ENCODE results near the gene PRKN. TPM values are rescaled to one million over a fixed set of nuclear protein-coding genes. Genes with fewer than 3 reads are reported as not detected.

PRKN gene
- total RNA-seq, 1 donor from 2014 or later = 5.7 TPM

DNA sequence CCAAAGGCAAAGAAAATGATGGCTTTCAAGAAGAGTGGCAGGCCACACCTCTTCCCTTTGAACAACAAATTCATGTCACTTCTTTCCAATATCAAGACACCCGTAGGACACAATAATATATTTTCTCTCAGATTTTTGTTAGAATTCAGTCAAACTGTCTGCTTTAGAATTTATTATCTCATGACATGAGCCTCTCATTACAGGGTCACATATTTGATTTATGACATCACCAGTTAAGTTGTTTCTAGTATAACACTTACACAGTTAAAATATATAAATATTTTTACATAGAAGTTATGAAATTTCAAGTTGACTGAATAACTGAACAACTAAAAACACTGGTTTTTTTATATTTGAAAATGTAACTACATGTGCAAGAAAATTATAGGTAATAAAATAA, 1133.2 kb downstream of the PRKN start:
- DNase-seq (ENCODE audit: low spot score) = no peak
- Mint-ChIP-seq H3K36me3 (ENCODE audit: low read depth) (no peaks in the 10 kb centered on the region), H3K9me3 (ENCODE audit: low read depth) (no peaks in the 10 kb centered on the region), H3K4me3 (ENCODE audit: unreplicated experiment) (no peak overlapping the region), H3K4me1 (ENCODE audit: low read depth) (peaks cover 28% of the 10 kb centered on the region), H3K27me3 (ENCODE audit: low read depth) (no peaks in the 10 kb centered on the region), H3K27ac (ENCODE audit: unreplicated experiment) (no peak overlapping the region)
- TF ChIP-seq CTCF (IDR thresholded peaks at IDR 0.05) = no peak

GRCh38 chr6:161590961-161591627, 1136.5 kb downstream of the PRKN start:
- H3K27me3 Mint-ChIP-seq (ENCODE audit: low read depth) = no peaks in the 10 kb centered on the region
- no peaks in the 10 kb centered on the region for H3K36me3 Mint-ChIP-seq (ENCODE audit: low read depth)
- peak; percentile 58 for TF ChIP-seq CTCF (IDR thresholded peaks at IDR 0.05)
- peaks cover 15% of the 10 kb centered on the region for H3K4me1 Mint-ChIP-seq (ENCODE audit: low read depth)
- H3K9me3 Mint-ChIP-seq (ENCODE audit: low read depth) = no peaks in the 10 kb centered on the region
- peak overlapping the region; percentile 9 for H3K27ac Mint-ChIP-seq (ENCODE audit: unreplicated experiment)
- no peak overlapping the region for H3K4me3 Mint-ChIP-seq (ENCODE audit: unreplicated experiment)
- DNase-seq (ENCODE audit: low spot score) = no peak

DNA sequence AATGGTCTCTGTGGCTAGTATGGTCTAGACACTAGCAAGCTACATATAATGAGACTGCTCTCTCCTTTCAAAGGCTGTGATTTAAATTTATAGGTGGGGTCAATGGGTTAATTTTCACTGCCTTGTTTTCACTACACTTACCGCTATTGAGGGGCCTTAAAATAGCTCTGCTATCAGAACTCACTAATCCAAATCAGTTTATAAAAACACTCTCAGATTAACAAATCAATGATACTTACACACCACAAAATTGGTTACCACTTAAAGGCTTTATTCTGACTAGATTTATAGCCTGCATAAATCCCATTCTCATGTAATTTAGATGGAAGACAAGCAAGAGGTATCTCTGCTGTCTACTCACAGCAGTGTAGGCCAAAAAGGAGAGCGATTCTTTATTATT, 1140.7 kb downstream of the PRKN start:
- Mint-ChIP-seq H3K4me3 (ENCODE audit: unreplicated experiment) (no peak overlapping the region), H3K27ac (ENCODE audit: unreplicated experiment) (no peak overlapping the region), H3K9me3 (ENCODE audit: low read depth) (no peaks in the 10 kb centered on the region), H3K27me3 (ENCODE audit: low read depth) (no peaks in the 10 kb centered on the region), H3K4me1 (ENCODE audit: low read depth) (peaks cover 18% of the 10 kb centered on the region), H3K36me3 (ENCODE audit: low read depth) (no peaks in the 10 kb centered on the region)
- TF ChIP-seq CTCF (IDR thresholded peaks at IDR 0.05) = no peak
- no peak for DNase-seq (ENCODE audit: low spot score)

DNA sequence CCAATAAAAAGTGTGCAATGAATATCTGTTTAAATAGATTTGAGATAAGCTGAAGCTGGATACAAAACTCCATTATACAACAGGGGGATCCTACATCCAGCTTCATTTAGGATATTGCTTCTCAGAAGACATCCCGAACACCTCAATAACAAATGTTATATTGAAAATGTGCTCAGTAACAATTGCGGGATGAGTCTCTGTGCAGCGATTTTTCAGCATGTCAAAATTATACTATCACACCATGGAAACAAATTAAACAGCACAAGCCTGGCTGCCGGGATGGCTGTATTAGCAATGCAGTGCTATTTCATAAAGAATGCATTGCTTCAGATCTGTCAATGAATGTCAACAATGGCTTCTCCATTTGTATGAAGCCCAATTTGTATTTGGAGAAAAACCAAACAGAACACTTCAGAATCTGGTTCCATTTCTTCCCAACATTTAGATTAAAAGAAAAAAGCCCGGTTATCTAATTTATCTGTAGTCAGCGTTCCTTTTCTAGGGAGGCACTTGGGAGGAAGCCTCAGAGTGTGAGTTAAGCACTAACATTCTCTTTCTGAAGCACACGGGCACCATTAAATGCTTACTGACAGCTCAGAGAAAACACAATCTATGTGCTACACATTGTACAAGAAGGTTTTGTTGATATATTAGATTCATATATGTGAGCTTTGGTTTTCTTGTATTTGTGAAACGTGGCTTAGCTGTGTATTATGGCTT, 1142.8 kb downstream of the PRKN start:
- Mint-ChIP-seq H3K27ac (ENCODE audit: unreplicated experiment) (no peak overlapping the region), H3K27me3 (ENCODE audit: low read depth) (no peaks in the 10 kb centered on the region), H3K4me3 (ENCODE audit: unreplicated experiment) (no peak overlapping the region), H3K9me3 (ENCODE audit: low read depth) (no peaks in the 10 kb centered on the region), H3K36me3 (ENCODE audit: low read depth) (no peaks in the 10 kb centered on the region), H3K4me1 (ENCODE audit: low read depth) (peaks cover 7% of the 10 kb centered on the region)
- no peak for DNase-seq (ENCODE audit: low spot score)
- TF ChIP-seq CTCF (IDR thresholded peaks at IDR 0.05) = no peak

GRCh38 chr6:161584051-161584450, 1143.5 kb downstream of the PRKN start:
- H3K4me3 Mint-ChIP-seq (ENCODE audit: unreplicated experiment) = no peak overlapping the region
- H3K4me1 Mint-ChIP-seq (ENCODE audit: low read depth) = peaks cover 7% of the 10 kb centered on the region
- H3K36me3 Mint-ChIP-seq (ENCODE audit: low read depth) = no peaks in the 10 kb centered on the region
- no peak for TF ChIP-seq CTCF (IDR thresholded peaks at IDR 0.05)
- H3K27me3 Mint-ChIP-seq (ENCODE audit: low read depth) = no peaks in the 10 kb centered on the region
- DNase-seq (ENCODE audit: low spot score) = no peak
- H3K9me3 Mint-ChIP-seq (ENCODE audit: low read depth) = no peaks in the 10 kb centered on the region
- H3K27ac Mint-ChIP-seq (ENCODE audit: unreplicated experiment) = peak overlapping the region; percentile 57
